ENCODE results near the gene ULK1.

Gene ULK1

GRCh38 chr12:131907379-131908091 is 13.1 kb downstream of the ULK1 start:
- no peak overlapping the region for H3K4me3 ChIP-seq (ENCODE audit: low read depth, low read length)

- H3K4me3 ChIP-seq (ENCODE audit: low read depth, low read length) = no peak overlapping the region
Measured at GRCh38 chr12:131908092-131909080, 14.0 kb downstream of the ULK1 start.

GRCh38 chr12:131909081-131909751 is 14.8 kb downstream of the ULK1 start:
- no peak overlapping the region for H3K4me3 ChIP-seq (ENCODE audit: low read depth, low read length)

GRCh38 chr12:131909752-131910219 is 15.4 kb downstream of the ULK1 start:
- H3K4me3 ChIP-seq (ENCODE audit: low read depth, low read length) = no peak overlapping the region

GRCh38 chr12:131910302-131911027 is 16.0 kb downstream of the ULK1 start:
- H3K4me3 ChIP-seq (ENCODE audit: low read depth, low read length) = no peak overlapping the region

DNA sequence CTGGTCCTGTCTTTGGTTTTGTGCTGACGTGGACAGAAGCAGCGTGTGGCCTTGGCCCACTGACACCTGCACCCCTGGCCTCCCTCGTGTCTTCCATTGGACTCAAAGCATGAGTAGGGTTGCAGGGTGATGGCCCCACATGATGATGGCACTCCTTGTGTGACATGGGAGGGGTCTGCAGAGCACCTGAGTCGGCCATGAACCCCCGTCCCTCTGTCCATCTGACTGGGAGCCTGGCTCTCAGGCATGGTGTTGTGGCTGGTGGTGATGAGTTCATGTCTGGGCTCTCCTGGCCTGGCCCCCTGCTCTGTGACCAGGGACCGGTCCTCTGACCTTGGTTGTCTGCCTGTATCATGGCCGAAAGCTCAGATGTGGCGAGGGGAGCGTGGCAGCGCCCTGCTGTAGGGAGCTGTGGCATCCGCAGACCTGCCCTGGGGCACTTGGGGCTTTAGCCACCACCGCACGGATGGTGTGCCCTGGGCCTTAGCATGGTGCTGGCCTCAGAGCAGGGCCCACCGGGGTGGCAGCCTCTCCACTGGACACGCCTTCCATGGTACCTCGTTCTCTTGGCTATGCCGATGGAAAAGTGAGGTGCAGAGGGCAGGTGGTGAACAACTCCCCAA is 16.7 kb downstream of the ULK1 start:
- no peak overlapping the region for H3K4me3 ChIP-seq (ENCODE audit: low read depth, low read length)

DNA sequence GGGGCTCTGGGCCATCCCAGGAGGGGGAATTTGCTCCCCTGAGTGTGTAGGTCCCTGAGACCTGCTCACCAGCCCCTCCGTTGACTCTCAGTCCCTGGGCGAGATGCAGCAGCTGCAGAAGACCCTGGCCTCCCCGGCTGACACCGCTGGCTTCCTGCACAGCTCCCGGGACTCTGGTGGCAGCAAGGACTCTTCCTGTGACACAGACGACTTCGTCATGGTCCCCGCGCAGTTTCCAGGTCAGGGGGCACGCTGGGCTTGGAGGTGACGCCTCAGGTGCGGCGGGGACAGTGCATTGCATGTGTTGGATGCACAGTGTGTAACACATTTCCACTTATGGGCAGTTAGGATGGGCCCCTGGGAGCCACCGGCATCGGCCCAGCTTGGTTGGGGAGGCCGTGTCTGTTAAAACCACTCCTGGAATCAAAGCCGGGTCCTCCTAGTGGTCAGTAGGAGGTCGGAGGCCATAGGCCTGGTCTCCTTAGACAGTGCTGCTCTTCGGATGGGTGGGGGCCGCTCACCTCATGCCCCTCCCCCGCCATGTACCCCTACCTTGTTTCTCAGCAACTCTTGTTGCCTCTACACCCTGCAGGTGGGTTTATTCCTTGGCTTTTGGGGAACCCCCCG is 17.5 kb downstream of the ULK1 start:
- no peak overlapping the region for H3K4me3 ChIP-seq (ENCODE audit: low read depth, low read length)

- no peak overlapping the region for H3K4me3 ChIP-seq (ENCODE audit: low read depth, low read length)
Measured at GRCh38 chr12:131912518-131913274, 18.3 kb downstream of the ULK1 start.

DNA sequence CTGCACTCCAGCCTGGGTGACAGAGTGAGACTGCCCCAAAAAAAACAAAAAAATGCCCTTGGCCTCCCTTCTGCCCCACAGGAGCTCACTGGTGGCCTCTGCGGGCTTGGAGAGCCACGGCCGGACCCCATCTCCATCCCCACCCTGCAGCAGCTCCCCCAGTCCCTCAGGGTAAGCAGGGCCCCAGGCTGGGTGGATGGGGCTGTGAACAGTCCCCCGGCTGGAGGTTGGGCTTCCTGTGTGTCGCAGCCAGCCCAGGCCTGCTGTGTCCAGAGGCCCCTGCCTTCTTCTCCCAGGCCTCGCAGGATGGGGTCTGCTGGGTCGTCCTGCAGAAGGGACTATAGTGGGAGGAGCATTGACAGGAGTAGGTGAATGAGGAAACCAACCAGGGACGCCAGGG is 19.2 kb downstream of the ULK1 start:
- no peak overlapping the region for H3K4me3 ChIP-seq (ENCODE audit: low read depth, low read length)

- H3K4me3 ChIP-seq (ENCODE audit: low read depth, low read length) = no peak overlapping the region
Measured at GRCh38 chr12:131914179-131914702, 19.8 kb downstream of the ULK1 start.

GRCh38 chr12:131915000-131915689 is 20.7 kb downstream of the ULK1 start:
- no peak overlapping the region for H3K4me3 ChIP-seq (ENCODE audit: low read depth, low read length)

GRCh38 chr12:131915823-131916222 is 21.4 kb downstream of the ULK1 start:
- no peak overlapping the region for H3K4me3 ChIP-seq (ENCODE audit: low read depth, low read length)

GRCh38 chr12:131916306-131917138 is 22.1 kb downstream of the ULK1 start:
- no peak overlapping the region for H3K4me3 ChIP-seq (ENCODE audit: low read depth, low read length)

GRCh38 chr12:131917139-131917710 is 22.8 kb downstream of the ULK1 start:
- no peak overlapping the region for H3K4me3 ChIP-seq (ENCODE audit: low read depth, low read length)

GRCh38 chr12:131917711-131918306 is 23.4 kb downstream of the ULK1 start:
- no peak overlapping the region for H3K4me3 ChIP-seq (ENCODE audit: low read depth, low read length)

GRCh38 chr12:131918311-131919050 is 24.1 kb downstream of the ULK1 start:
- H3K4me3 ChIP-seq (ENCODE audit: low read depth, low read length) = no peak overlapping the region
